ENCODE measurements around the gene POLR3E.
"Not testable (repeated sequence)": the region's sequence is repeated elsewhere in the genome, so short reads cannot be mapped to it uniquely, and the experiment has no call there.

Gene POLR3E

DNA sequence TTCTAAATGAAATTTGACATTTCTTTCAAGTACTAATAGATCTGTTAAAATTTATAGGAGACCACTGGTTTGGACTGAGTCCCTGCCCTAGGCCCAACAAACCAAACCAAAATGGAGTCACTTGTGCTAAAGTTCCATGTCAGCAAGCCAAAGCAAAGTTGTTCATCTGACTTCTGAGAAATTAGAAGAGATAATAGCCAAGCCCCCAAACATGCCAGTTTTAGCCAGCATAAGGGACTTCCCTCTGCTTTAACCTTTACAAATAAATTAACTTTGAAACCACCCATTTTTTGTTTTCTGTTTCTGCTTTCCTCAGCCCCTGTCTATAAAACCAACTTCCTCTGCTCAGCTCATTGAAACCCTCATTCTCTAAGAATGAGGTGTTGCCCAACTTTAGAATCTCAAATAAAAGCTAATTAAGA is 58.3 kb downstream of the POLR3E start:
- no peak overlapping the region for H3K27ac ChIP-seq
- DNase-seq (ENCODE audit: low read depth, low spot score) = no peak

DNA sequence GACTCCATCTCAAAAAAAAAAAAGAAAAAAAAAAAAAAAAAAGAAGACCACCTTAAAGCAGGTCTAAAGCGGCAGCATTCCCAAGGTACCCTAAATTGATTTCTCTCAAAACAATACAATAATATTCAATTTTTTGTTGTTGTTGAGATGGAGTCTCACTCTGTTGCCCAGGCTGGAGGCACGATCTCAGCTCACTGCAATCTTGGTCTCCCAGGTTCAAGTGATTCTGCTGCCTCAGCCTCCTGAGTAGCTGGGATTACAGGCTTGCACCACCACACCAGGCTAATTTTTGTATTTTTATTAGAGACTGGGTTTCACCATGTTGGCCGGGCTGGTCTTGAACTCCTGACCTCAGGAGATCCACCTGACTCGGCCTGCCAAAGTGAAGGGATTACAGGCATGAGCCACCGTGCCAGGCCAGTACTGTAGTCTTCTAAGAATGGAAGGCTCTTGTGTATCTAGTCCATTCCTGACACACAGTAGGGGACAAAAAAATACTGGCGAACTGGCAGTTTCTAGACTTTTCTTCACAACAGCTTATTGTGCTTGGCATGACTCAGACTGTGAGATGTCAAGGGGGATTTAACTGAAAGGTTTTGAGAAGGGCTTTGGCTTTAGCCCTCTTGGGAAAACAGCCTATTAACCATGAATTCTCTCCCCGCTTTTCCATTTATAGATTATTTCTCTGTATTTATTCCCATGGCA is 59.9 kb downstream of the POLR3E start:
- H3K27ac ChIP-seq = no peak overlapping the region
- no peak for DNase-seq (ENCODE audit: low read depth, low spot score)

DNA sequence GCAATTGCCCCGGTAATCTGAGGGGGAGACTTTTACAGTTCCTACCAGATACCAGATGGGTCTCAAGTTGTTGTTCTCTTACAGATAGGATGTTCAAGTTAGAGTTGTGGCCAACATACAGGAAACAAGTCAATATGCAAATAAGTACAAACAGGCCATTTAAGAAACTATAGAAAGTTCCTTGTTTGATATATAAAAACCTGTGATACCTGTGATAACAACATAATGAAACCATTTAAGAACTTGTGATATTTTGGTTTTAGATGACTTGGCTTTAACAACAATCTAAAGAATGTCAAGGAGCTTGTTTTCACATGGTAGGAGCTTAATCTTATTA is 60.4 kb downstream of the POLR3E start:
- no peak for DNase-seq (ENCODE audit: low read depth, low spot score)
- H3K27ac ChIP-seq = no peak overlapping the region

DNA sequence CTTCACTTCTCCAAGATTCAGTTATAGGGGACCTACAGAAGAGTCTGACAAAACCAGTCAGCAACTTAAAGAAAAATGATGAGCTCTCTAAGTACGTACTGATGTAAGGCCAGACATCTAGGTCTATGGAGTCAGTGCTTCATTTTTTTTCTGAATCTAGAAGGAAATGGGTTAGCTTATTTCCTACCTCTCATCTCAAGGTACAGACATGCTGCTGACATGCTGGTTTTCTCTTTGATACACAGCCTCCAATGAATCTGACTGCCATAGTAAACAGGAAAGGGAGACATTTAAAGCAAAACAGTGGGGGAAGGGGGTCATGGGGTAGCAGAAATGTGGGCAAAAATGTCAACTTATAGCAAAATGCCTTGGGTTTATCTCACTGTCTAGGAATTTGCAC is 60.8 kb downstream of the POLR3E start:
- no peak for DNase-seq (ENCODE audit: low read depth, low spot score)
- H3K27ac ChIP-seq = no peak overlapping the region

DNA sequence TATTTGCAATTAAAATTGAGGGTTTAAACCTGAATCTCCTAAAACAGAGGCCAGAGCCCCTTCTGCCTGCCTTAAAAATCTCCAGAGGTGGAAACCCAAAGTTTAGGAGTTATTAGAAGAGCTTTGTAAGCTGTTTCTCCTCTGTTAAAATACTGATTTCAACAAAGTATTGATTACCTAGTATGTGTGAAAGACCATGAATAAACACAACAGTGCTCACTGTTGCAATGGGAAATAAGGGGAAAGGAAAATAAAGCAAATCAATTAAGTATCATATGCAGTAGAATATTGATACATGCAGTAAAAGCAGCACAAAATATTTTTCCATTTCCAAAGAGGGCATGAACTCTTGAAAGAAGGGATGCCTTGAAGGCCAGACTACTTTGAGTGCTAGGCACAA is 62.5 kb downstream of the POLR3E start:
- DNase-seq (ENCODE audit: low read depth, low spot score) = no peak
- no peak overlapping the region for H3K27ac ChIP-seq

DNA sequence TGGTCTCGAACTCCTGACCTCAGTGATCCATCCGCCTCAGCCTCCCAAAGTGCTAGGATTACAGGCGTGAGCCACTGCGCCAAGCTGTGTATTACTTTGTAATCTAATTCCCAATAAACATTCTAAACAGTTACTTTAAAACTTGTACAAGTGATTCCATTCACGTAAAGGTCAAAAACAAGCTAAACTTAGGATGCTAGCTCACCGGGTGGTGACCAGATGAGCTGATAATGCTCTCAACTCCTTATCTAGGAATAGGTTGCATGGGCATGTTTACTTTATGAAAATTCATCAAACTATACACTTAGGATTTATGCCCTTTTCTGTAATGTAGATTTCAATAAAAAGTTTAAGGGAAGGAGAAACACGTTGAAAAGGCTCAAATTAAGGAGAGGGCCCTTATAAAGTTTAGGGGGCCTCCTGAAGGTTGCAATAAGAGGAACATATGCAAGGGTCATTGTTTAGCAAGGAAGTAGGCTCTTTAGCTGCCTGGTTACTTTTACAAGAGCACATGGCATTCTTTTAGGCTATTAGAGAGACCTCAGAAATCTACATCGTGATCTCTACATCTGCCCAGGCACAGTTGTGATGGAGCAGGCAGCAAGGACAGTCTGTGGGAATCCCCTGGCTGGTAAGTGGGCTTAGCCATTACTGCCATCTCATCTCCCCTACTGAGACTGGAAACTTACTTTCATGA is 63.9 kb downstream of the POLR3E start:
- no peak overlapping the region for H3K27ac ChIP-seq

DNA sequence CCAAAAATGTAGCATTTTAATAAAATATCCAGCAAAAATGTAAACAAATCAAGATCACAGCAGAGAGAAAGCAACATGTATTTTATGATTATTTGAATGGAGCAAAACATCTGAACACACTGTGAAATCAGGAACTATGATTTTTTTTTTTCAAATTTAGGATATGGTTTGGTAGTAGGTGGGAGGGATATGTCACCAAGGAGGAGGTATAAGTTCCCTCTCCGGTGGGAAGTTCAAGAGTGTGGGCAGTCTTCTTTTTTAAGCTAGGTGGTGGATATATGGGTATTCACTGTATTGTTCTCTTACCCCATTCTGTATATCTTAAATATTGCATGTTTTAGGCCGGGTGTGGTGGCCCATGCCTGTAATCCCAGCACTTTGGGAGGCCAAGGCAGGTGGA is 67.0 kb downstream of the POLR3E start:
- no peak for DNase-seq (ENCODE audit: low read depth, low spot score)
- H3K27ac ChIP-seq = no peak overlapping the region

More for the DNA sequence above, 63.9 kb downstream of the POLR3E start:
- DNase-seq (ENCODE audit: low read depth, low spot score) = no peak

DNA sequence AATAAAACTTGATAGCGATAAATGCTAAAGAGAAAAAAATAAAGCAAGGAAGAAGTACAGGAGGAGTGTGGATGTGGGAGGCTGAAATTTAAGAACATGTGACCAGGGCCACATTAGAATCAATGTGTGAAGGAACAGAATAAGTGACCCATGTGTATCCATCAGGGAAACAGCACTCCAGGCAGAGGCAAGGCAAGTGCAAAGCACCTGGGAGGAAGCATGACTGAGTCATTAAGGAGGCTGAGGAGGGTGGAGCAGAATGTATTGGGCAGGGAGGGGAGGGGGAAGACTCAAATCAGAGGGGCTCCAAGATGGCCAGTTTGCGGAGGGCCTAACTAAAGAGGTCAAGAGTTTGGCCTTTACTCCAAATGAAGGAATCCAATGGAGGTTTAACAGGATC is 69.2 kb downstream of the POLR3E start:
- H3K27ac ChIP-seq = no peak overlapping the region
- DNase-seq (ENCODE audit: low read depth, low spot score) = no peak

DNA sequence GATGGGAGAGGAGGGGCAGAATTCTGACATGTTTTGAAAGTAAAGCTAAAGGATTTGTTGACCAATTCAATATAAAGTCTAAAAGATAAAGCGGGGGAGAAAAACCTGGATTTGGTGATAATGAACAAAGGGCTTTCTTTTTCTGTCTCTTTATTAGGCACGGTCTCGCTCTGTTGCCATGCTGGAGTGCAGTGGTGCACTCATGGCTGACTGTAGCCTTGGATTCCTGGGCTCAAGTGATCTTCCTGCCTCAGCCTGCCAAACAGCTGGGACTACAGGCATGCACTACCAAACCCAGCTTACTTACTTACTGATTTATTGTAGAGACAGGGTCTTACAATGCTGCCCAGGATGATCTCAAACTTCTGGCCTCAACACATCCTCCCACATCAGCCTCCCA is 69.7 kb downstream of the POLR3E start:
- no peak for DNase-seq (ENCODE audit: low read depth, low spot score)

DNA sequence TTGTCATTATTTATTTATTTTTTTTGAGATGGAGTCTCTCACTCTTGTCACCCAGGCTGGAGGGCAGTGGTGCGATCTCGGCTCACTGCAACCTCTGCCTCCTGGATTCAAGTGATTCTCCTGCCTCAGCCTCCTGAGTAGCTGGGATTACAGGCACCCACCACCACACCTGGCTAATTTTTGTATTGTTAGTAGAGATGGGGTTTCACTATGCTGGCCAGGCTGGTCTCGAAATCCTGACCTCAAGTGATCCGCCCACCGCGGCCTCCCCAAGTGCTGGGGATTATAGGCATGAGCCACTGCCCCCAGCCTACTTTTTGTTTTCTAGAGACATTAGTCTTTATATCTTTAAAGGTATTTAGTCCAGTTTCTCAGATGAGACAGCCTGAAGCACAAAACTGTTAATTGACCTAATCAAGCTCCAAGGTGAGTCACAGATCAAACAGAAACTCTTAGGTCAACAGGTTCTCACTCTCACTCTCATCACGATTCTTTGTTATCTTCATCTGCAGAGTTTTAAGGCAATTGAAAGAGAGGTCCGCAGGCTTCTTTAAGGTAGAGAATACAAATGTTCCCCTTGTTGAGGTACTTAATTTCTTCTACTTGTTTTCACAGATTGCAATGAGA is 71.1 kb downstream of the POLR3E start:
- not testable (repeated sequence) for DNase-seq (ENCODE audit: low read depth, low spot score)
- H3K27ac ChIP-seq = peak overlapping the region; percentile 63

More for the DNA sequence above, 69.7 kb downstream of the POLR3E start:
- H3K27ac ChIP-seq = peak overlapping the region; percentile 1

DNA sequence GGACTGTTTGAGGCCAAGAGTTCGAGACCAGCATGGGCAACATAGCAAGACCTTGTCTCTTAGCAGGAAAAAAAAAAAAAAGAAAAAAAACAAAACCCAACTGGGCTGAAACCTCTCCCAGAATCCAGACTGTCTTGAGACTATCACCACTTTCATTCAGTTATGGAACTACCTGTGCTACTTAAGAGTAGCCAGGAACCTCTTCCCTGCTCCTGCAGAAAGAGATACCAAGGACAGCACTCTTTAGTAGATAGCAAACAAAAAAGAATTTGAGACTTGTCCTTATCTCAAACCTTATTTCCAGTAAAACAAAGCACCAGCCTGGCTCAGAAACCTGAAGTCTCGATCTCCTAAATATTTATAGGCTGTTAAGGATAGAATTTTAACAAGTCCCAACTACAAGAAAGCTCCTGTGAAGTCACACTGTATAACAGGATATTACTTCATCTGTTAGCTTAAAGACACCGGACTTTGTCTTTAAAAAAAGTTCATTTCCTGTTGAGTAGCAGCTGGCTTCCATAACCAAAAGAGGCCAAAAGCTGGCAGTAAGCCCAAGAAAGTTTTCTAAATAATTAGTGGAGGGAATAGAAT is 72.1 kb downstream of the POLR3E start:
- H3K27ac ChIP-seq = peak overlapping the region; percentile 63
- no peak for DNase-seq (ENCODE audit: low read depth, low spot score)

DNA sequence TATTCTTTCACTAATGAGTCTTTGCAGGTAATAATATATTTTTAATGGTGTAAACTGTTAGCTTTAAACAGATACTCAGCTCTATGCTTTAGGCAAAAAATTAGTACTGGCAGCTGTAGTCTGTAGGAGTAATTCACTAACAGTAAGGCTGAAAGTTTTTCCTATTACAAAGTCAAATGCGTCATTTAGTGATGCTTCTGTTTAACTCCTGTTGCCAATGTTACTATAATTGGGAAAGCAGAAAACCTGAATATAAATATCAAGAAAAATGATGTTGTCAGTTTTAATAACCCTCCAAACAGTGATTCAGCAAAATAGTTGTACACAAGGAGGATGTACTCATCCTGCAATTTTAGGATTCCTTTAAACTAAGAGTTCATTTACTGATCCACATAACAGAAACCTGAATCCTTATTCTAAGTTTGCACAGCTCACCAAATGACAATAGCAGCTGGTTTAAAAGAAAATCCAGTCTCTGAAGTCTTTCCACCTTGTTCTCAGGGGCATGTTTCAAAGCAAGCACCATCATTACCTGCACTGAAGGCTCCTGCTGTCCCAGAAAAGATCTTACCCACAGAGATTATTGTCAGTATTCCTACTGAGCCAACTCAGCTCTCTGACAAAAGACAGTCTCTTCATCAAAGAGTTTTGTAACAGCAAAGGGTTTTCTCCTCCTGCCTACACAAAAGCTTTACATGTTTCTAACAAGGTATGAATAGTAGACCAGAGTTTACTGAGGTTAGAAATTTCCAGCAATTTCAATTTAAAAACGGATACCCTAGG is 73.0 kb downstream of the POLR3E start:
- no peak for DNase-seq (ENCODE audit: low read depth, low spot score)
- peak overlapping the region; percentile 63 for H3K27ac ChIP-seq

DNA sequence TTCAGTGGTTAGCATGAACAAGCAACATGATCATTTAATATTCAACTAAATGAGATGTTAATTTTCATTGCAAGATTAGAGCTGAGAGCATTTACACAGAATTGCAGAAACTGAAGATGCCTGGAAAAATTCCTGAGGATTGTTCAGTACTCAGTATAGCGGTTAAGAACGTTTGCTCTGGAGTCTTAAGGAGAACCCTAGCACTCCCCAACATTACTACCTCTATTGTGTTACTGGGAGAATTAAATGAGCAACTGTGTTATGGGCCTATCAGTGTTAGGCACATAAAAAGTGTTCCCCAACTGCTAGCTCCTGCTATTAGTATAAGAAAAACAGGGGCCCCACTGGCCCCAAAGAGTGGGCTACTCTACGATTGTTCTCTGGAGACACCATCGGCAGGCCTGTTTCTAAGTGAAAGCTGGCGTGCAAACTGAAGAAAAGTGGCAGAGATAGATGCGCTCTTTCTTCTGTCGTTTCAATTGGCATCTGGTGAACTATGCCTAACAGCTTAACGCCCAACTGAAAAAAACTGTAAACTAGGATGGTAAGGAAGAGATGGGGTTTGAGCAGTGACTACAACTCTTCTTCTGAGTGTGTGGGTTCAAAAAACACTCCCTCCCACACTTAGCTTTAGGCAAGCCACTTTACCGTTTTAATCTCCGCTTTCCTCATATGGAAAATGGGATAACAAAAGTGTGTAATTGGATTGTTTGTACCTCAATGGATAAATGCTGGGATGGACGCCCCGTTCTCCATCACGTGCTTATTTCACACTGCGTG is 75.9 kb downstream of the POLR3E start:
- DNase-seq (ENCODE audit: low read depth, low spot score) = no peak
- no peak overlapping the region for H3K27ac ChIP-seq

DNA sequence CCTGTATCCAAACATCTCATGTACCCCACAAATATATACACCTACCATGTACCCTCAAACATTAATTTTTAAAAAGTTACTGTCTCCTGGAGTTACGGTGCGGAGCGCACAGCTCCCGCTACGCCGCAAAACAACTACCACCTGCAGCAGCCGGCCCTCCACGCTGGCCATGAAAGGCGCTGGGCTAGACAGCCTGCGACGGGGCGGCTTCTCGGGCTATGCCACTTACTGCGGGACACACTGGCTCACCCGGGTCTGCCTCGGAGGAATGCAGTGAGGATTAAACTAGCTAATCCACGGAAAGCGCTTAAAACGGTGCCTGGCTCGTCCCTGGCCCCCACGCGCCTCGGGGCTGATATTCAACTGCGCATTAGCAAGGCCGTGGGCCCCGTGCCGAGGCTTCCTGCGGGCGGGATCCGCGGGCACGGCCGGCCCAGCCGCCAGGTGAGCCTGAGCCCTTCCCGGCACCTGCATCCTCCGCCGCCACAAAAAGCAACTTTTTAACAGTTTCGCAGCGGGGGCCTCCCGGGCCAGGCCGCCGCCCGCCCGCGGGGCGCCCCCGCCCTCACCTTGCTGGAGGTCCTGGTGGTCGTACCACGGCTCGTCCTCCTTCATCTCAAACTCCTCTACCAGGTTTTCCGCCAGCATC is 76.6 kb downstream of the POLR3E start:
- peak overlapping the region; percentile 49 for H3K27ac ChIP-seq
- no peak for DNase-seq (ENCODE audit: low read depth, low spot score)

DNA sequence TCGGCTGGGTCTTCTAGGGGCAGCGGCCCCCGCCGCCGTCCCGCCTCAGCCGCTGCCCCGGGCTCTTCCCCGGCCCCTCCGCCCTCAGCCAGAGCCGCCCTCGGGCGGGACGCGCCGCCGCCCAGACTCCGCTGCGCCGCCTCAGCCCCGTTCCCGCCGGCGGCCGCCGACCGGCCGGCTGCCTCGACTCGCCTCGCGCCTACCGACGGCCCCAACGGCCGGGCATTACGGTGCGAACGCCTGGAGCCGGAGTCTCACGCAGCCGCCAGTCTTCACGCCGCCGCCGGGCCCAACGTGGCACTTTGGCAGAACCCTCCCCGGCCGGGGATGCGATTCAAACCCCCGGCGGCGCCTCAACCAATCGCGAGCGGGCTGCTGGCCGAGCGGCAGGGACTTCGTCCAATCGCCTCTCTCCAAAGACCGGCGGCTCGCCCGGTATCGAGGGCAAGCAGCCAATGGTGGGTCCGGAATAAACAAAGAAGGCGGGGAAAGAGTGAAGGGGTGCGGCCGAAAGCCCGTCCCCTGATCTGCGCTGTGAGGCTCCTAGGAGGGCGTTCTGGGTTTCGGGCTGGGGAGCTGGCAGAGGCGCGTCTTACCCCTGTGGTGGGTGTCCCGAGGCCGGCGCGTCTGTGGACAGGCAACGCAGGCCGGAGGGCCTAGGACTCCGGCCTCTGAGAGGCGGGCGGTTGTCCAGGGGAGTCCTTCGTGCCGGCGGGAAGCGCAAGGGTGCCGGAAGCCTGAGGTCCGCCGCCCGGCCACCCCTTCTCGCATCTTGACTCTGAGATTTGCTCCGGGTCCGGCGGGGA is 77.3 kb downstream of the POLR3E start, which contains the start of gene CDR2:
Gene CDR2, minus strand, starts transcription at position 309 of the 806 bp plus-strand sequence. CDS start 310 bp downstream, outside the sequence.
- peak within 1 kb of the TSS; percentile 49 for H3K27ac ChIP-seq
- peak; percentile 73 for DNase-seq (ENCODE audit: low read depth, low spot score)

DNA sequence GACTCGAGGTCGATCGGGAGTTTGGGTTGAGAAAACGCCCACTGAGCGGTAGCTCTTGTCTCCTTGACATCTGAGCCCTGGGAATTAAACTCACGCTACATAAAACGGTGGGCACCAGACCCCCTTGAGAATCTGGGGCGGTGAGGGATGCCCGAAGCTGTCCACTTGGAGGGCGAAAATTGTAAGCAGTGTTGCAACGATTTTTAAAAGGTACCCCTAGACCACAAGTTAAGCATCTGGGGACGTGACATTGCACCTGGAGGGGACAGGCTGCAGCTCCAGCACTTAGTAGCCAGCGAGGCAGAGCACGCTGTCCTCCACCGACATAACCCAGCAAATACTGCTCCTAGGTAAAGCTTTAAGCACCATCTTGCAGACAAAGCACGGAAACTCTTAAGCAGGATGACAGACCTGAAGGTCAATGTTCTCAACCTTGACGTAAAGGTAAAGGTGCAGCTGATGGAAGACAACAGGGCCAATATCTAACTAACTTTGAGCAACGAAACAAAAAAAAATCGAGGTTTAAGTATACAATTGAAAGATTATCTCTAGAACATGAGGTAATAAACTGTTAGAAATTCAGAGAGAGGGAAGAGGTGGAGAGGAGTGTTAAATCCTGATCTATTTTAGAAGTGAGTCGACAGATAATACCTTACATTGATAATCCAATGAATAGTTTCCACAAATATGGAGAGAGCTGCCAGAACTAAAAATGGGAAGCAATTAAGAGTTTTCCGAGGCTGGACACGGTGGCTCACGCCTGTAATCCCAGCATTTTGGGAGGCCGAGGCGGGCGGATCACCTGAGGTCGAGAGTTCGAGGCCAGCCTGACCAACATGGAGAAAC is 78.1 kb downstream of the POLR3E start:
- no peak for DNase-seq (ENCODE audit: low read depth, low spot score)
- peak overlapping the region; percentile 49 for H3K27ac ChIP-seq

DNA sequence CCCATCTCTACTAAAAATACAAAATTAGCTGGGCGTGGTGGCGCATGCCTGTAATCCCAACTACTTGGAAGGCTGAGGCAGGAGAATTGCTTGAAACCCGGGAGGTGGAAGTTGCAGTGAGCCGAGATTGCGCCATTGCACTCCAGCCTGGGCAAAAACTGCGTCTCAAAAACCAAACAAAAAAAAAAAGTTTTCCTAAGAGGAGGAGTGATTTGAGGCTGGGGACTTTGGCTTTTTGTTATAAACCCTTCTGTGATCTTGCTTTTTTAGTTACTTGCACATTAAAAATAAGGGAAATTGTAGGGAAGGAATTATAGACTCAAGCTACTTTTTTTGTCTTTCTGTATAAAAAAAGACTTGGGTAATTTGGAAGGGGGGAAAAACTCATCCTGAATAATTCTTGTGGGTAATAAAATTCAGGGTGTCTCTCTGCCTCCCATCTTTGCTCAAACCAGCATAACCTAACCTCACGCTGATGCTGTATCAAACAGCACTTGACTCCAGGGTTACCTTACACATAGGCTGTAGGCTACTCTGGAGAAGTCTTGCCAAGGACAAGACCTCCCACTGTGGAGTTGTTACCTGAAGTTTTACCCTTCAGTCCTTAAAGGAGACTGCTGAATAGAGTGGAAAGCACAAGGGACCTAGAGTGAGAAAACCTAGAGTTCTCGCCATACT is 78.9 kb downstream of the POLR3E start:
- H3K27ac ChIP-seq = no peak overlapping the region
- DNase-seq (ENCODE audit: low read depth, low spot score) = no peak

Data from epithelial cell of prostate (primary cell).